Stomach (tissue), 9 donors: Measurements from ENCODE around the gene VTI1A. TPM values are rescaled to one million over a fixed set of nuclear protein-coding genes. Genes with fewer than 3 reads are reported as not detected.

Experiments
- DNase-seq, 2 donors: peaks; one replicate each; pipeline versions ENCODE4 v3.0.0 to v3.0.0-alpha.2; 2013 to 2019
- H3K27ac ChIP-seq, 5 donors: fragments of 200-600 bp in 4 of 5; sonication (generic) in 4 of 5; one replicate each; pipeline ENCODE4 v1.5.1; 2013 to 2019; ENCODE audit warnings: mild to moderate bottlenecking in 1 of 5, moderate library complexity in 1 of 5
- H3K27me3 ChIP-seq, 3 donors: fragments of 200-600 bp; sonication (generic); one replicate each; pipeline ENCODE4 v1.5.1; 2017 to 2019; ENCODE audit warnings: mixed run types in 1 of 3
- H3K36me3 ChIP-seq, 4 donors: fragments of 200-600 bp; sonication (generic); 1 replicate in 3 of 4; 2 replicates in 1 of 4; pipeline ENCODE4 v1.5.1; 2016 to 2019
- H3K4me1 ChIP-seq, 4 donors: fragments of 200-600 bp; sonication (generic); one replicate each; pipeline ENCODE4 v1.5.1; 2016 to 2019
- H3K4me3 ChIP-seq, 4 donors: fragments of 200-600 bp; sonication (generic) in 3 of 4; one replicate each; pipeline ENCODE4 v1.5.1; 2016 to 2019; ENCODE audit warnings: mild to moderate bottlenecking in 1 of 4
- H3K9me3 ChIP-seq, 4 donors: fragments of 200-600 bp; sonication (generic); one replicate each; pipeline ENCODE4 v1.5.1; 2016 to 2019
- CTCF ChIP-seq, 7 experiments: fragments of 450-650 bp in 4 of 7; fragments of 200-600 bp in 3 of 7; sonication (generic) in 3 of 7; IDR thresholded peaks; one replicate each; pipeline ENCODE4 v1.5.1; 2016 to 2019; ENCODE audit warnings: antibody characterized with exemption in 7 of 7, control low read depth in 2 of 7, mild to moderate bottlenecking in 1 of 7
- EP300 ChIP-seq: sonication (generic); formaldehyde crosslinking; IDR thresholded peaks from one replicate; pipeline ENCODE4 v1.6.1; 2017; ENCODE audit warnings: antibody characterized with exemption
- POLR2A ChIP-seq, 4 donors: fragments of 450-650 bp; IDR thresholded peaks; one replicate each; pipeline ENCODE4 v1.6.1; 2016; ENCODE audit warnings: antibody characterized with exemption in 4 of 4, control low read depth in 2 of 4, mild to moderate bottlenecking in 1 of 4, moderate library complexity in 1 of 4
- POLR2AphosphoS5 ChIP-seq, 3 donors: sonication (generic); formaldehyde crosslinking; IDR thresholded peaks; one replicate each; pipeline ENCODE4 v1.6.1; 2016; ENCODE audit warnings: antibody characterized with exemption in 3 of 3
- WGBS, 5 donors: extraction: QIAGEN DNeasy Blood & Tissue Kit in 3 of 5; methylation state at CpG; one replicate each; pipeline versions ENCODE4 v1.1.5 to v1.1.7; 2013 to 2018; 5-methylcytosine and 5-hydroxymethylcytosine counted together
- intact Hi-C: fragments of 100-400 bp; cut with DNase I; formaldehyde crosslinking; loops from one replicate; pipeline ENCODE4 v1.15.1; 2023; ENCODE audit warnings: low total_unique reads
- polyA plus RNA-seq, 3 donors: library from polyadenylated mRNA; stranded (reverse); fragments of 200-250 nt; gene quantifications; one replicate each; pipeline ENCODE4 v1.2.3, GENCODE V29; 2013
- total RNA-seq, 5 donors: library from RNA; depleted of rRNA; stranded (reverse); fragments of >200 nt; gene quantifications; one replicate each; pipeline versions ENCODE4 v1.1.0 to v1.2.3, GENCODE V29; 2014 to 2016
- donor health status: healthy with polysubstance abuse.
- donor health status: Bipolar disorder and iron deficiency.
- donor health status: healthy.

VTI1A gene
- total and polyA plus RNA-seq, 8 donors = 6.5 to 222 (median 57.4) TPM

GRCh38 chr10:112532956-112533355 is 85.9 kb downstream of the VTI1A start:
- 58 to 73% (median 66%) methylated on average over 2 of the region's 2 CpGs for WGBS, 5 donors
- Histone ChIP-seq H3K27me3 (no peaks in the 10 kb centered on the region), H3K4me3 (no peak overlapping the region), H3K27ac (peak overlapping the region in 1 of 5 donors; percentile 3), H3K36me3 (peaks cover 0 to 2% (median under 1%) of the 10 kb centered on the region in 4 donors), H3K4me1 (peaks cover 0 to 26% (median 8%) of the 10 kb centered on the region in 4 donors), H3K9me3 (no peaks in the 10 kb centered on the region)
- intact Hi-C loops = no loop called here
- TF ChIP-seq EP300 = no peak
- no peak for TF ChIP-seq CTCF (IDR thresholded peaks at IDR 0.05)
- TF ChIP-seq POLR2A (IDR thresholded peaks at IDR 0.05) = no peak
- no peak for TF ChIP-seq POLR2AphosphoS5 (IDR thresholded peaks at IDR 0.05)
- no peak for DNase-seq

GRCh38 chr10:112533916-112534315 is 86.9 kb downstream of the VTI1A start:
- H3K4me1 ChIP-seq = peaks cover 0 to 26% (median 8%) of the 10 kb centered on the region in 4 donors
- WGBS, 5 donors = 30 to 48% (median 37%) methylated on average over 1 of the region's 1 CpG

GRCh38 chr10:112535531-112535951 is 88.5 kb downstream of the VTI1A start:
- Histone ChIP-seq H3K4me1 (peaks cover 0 to 26% (median 8%) of the 10 kb centered on the region in 4 donors), H3K4me3 (peak overlapping the region in 1 of 4 donors; percentile 2), H3K36me3 (peaks cover 0 to 24% (median 17%) of the 10 kb centered on the region in 4 donors), H3K27me3 (no peaks in the 10 kb centered on the region), H3K27ac (no peak overlapping the region), H3K9me3 (no peaks in the 10 kb centered on the region)
- 60 to 75% (median 70%) methylated on average over 3 of the region's 3 CpGs for WGBS, 5 donors
- peak in 1 of 2 donors; percentile 12 for DNase-seq
- intact Hi-C loops = no loop called here
- TF ChIP-seq POLR2A (IDR thresholded peaks at IDR 0.05) = no peak
- TF ChIP-seq CTCF (IDR thresholded peaks at IDR 0.05) = no peak
- TF ChIP-seq EP300 = no peak
- TF ChIP-seq POLR2AphosphoS5 (IDR thresholded peaks at IDR 0.05) = no peak

More at GRCh38 chr10:112533916-112534315, 86.9 kb downstream of the VTI1A start:
- no peak for TF ChIP-seq POLR2AphosphoS5 (IDR thresholded peaks at IDR 0.05)
- no peak for TF ChIP-seq POLR2A (IDR thresholded peaks at IDR 0.05)
- no peak for TF ChIP-seq CTCF (IDR thresholded peaks at IDR 0.05)
- TF ChIP-seq EP300 = no peak
- Histone ChIP-seq H3K36me3 (peaks cover 0 to 10% (median 8%) of the 10 kb centered on the region in 4 donors), H3K9me3 (no peaks in the 10 kb centered on the region), H3K27me3 (no peaks in the 10 kb centered on the region), H3K27ac (no peak overlapping the region), H3K4me3 (no peak overlapping the region)
- intact Hi-C loops = no loop called here
- DNase-seq = peak in 1 of 2 donors; percentile 15

GRCh38 chr10:112536663-112537062 is 89.6 kb downstream of the VTI1A start:
- H3K27ac ChIP-seq = no peak overlapping the region
- H3K4me3 ChIP-seq = no peak overlapping the region
- H3K4me1 ChIP-seq = peaks cover 0 to 23% (median 8%) of the 10 kb centered on the region in 4 donors
- intact Hi-C loops = no loop called here
- H3K36me3 ChIP-seq = peaks cover 0 to 24% (median 17%) of the 10 kb centered on the region in 4 donors
- no peaks in the 10 kb centered on the region for H3K27me3 ChIP-seq
- DNase-seq = no peak
- 90 to 94% (median 92%) methylated on average over 8 of the region's 8 CpGs for WGBS, 5 donors
- no peaks in the 10 kb centered on the region for H3K9me3 ChIP-seq
- no peak for TF ChIP-seq EP300
- no peak for TF ChIP-seq POLR2AphosphoS5 (IDR thresholded peaks at IDR 0.05)
- TF ChIP-seq CTCF (IDR thresholded peaks at IDR 0.05) = no peak
- TF ChIP-seq POLR2A (IDR thresholded peaks at IDR 0.05) = no peak
